Mesenchymal stem cell (in vitro differentiated cells and primary cell): ENCODE data around the gene CHI3L1.

ENCODE experiments used
- DNase-seq: peaks from one replicate; pipeline ENCODE4 v3.0.0-alpha.2; 2013
- H2AFZ ChIP-seq: one replicate; pipeline ENCODE4 v1.6.1; 2013; ENCODE audit warnings: low read depth, mild to moderate bottlenecking, control low read depth, inconsistent platforms, low read length, moderate library complexity
- H2AK5ac ChIP-seq: 2 replicates; pipeline ENCODE4 v1.6.1; 2013; ENCODE audit warnings: low read length, moderate library complexity, mild to moderate bottlenecking, inconsistent platforms; ENCODE audit not compliant: severe bottlenecking
- H2BK120ac ChIP-seq: one replicate; pipeline ENCODE4 v1.6.1; 2013; ENCODE audit warnings: low read depth, mild to moderate bottlenecking, inconsistent platforms, low read length, moderate library complexity
- H2BK12ac ChIP-seq, 2 experiments: one replicate each; pipeline ENCODE4 v1.6.1; 2013; ENCODE audit warnings: inconsistent platforms in 2 of 2, low read length in 2 of 2, mild to moderate bottlenecking in 2 of 2, moderate library complexity in 2 of 2, control low read depth in 1 of 2
- H2BK15ac ChIP-seq: one replicate; pipeline ENCODE4 v1.6.1; 2013; ENCODE audit warnings: mild to moderate bottlenecking, low read depth, inconsistent platforms; ENCODE audit not compliant: poor library complexity, severe bottlenecking
- H2BK5ac ChIP-seq: 2 replicates; pipeline ENCODE4 v1.6.1; 2013; ENCODE audit warnings: low read depth, mild to moderate bottlenecking, low read length, control low read depth, inconsistent platforms; ENCODE audit not compliant: poor library complexity, severe bottlenecking
- H3K14ac ChIP-seq, 2 experiments: one replicate each; pipeline ENCODE4 v1.6.1; 2013; ENCODE audit warnings: inconsistent platforms in 2 of 2, low read length in 2 of 2, control low read depth in 1 of 2, mild to moderate bottlenecking in 1 of 2, moderate library complexity in 1 of 2
- H3K18ac ChIP-seq, 2 experiments: one replicate each; pipeline ENCODE4 v1.6.1; 2013; ENCODE audit warnings: inconsistent platforms in 2 of 2, low read length in 2 of 2, control low read depth in 1 of 2, low read depth in 1 of 2, mild to moderate bottlenecking in 1 of 2
- H3K23ac ChIP-seq, 2 experiments: one replicate each; pipeline ENCODE4 v1.6.1; 2013; ENCODE audit warnings: inconsistent platforms in 2 of 2, low read length in 2 of 2, mild to moderate bottlenecking in 2 of 2, moderate library complexity in 2 of 2, control low read depth in 1 of 2
- H3K27ac ChIP-seq: 2 replicates; pipeline ENCODE4 v1.5.1; 2013; ENCODE audit warnings: mild to moderate bottlenecking, moderate library complexity, low read length, control low read depth, inconsistent platforms; ENCODE audit not compliant: poor library complexity, severe bottlenecking
- H3K27me3 ChIP-seq, 2 experiments: 2 replicates each; pipeline versions ENCODE4 v1.6.1 to v1.7.0; 2013; ENCODE audit warnings: low read length in 2 of 2, mild to moderate bottlenecking in 2 of 2, moderate library complexity in 2 of 2, control low read depth in 1 of 2, inconsistent platforms in 1 of 2; ENCODE audit not compliant: control insufficient read depth in 1 of 2, insufficient read depth in 1 of 2
- H3K36me3 ChIP-seq, 2 experiments: 2 replicates each; pipeline versions ENCODE4 v1.6.1 to v1.7.0; 2013; ENCODE audit warnings: low read length in 2 of 2, control low read depth in 1 of 2, inconsistent platforms in 1 of 2, low read depth in 1 of 2, mild to moderate bottlenecking in 1 of 2; ENCODE audit not compliant: insufficient read depth in 2 of 2, control insufficient read depth in 1 of 2
- H3K4ac ChIP-seq, 2 experiments: one replicate each; pipeline ENCODE4 v1.6.1; 2013; ENCODE audit warnings: inconsistent platforms in 2 of 2, low read length in 2 of 2, mild to moderate bottlenecking in 2 of 2, moderate library complexity in 2 of 2, control low read depth in 1 of 2, low read depth in 1 of 2
- H3K4me1 ChIP-seq: 2 replicates; pipeline ENCODE4 v1.6.1; 2013; ENCODE audit warnings: low read depth, low read length, control low read depth; ENCODE audit not compliant: control insufficient read depth, insufficient read depth
- H3K4me2 ChIP-seq: 2 replicates; pipeline ENCODE4 v1.6.1; 2013; ENCODE audit warnings: low read length, mild to moderate bottlenecking, inconsistent platforms; ENCODE audit not compliant: poor library complexity, severe bottlenecking
- H3K4me3 ChIP-seq, 2 experiments: 2 replicates each; pipeline versions ENCODE4 v1.5.1 to v1.7.0; 2013; ENCODE audit warnings: low read length in 2 of 2, mild to moderate bottlenecking in 2 of 2, control low read depth in 1 of 2, low read depth in 1 of 2; ENCODE audit not compliant: insufficient read depth in 1 of 2
- H3K79me1 ChIP-seq: replicated peaks from 2 replicates; pipeline ENCODE4 v1.6.1; 2013; ENCODE audit warnings: mild to moderate bottlenecking, control low read depth, low read length, inconsistent platforms; ENCODE audit not compliant: poor library complexity, severe bottlenecking
- H3K9ac ChIP-seq: 2 replicates; pipeline ENCODE4 v1.7.0; 2013; ENCODE audit warnings: mild to moderate bottlenecking, low read length, moderate library complexity
- H3K9me3 ChIP-seq: 2 replicates; pipeline ENCODE4 v1.7.0; 2013; ENCODE audit warnings: mild to moderate bottlenecking, low read length; ENCODE audit not compliant: control insufficient read depth
- H4K8ac ChIP-seq: one replicate; pipeline ENCODE4 v1.6.1; 2013; ENCODE audit warnings: inconsistent platforms, mild to moderate bottlenecking, low read length, moderate library complexity
- H4K91ac ChIP-seq: one replicate; pipeline ENCODE4 v1.6.1; 2013; ENCODE audit warnings: mild to moderate bottlenecking, low read length, inconsistent platforms
- WGBS: methylation state at CpG from one replicate; pipeline ENCODE4 v1.1.7; 2013; ENCODE audit warnings: mixed read lengths; 5-methylcytosine and 5-hydroxymethylcytosine counted together

CHI3L1 gene

DNA sequence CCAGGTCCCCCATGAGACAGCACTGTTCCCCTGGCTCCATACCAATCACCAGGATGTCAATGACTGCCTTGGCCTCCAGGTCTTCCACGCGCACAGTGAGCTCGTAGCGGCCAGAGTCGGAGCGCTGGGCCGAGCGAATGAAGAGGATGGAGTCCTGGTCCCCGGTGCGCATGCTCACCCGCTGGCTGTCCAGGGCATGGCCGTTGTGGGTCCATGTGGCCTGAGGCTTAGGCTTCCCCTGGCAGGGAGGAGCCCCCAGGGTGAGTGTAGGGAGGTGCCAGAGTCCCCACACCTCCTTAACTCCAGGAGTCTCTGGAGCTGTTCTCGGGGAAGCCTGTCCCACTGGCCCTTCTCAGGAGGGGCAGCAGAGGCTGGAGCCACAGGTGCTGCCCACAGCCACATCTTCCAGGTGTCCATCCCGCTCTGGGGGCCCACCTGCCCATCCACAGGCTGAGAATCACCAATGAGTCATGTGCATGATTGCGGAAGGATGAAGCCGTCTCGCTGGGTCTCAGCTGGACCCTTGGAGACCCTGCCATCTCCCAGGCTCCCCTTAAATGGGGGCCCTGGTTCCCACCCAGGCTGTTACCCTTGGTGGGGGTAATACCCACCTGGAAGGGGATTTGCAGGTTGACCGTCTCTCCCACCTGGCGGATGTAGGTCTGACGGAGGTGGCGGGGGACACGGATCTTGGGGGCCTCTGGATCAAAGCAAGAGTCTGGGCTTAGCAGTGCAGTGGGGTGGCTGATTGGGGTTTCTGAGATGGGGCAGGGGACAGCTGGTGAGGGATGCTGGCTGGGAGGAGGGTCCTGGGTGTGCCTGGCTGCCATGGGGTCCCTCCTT lies 14.9 kb downstream of the CHI3L1 start:
- peak overlapping the region; percentile 32 for H2AK5ac ChIP-seq
- H3K9ac ChIP-seq = no peak overlapping the region

GRCh38 chr1:203170625-203171330 lies 15.7 kb downstream of the CHI3L1 start:
- Histone ChIP-seq H4K91ac (peak overlapping the region; percentile 45), H3K4me1 (peaks cover 35% of the 10 kb centered on the region), H3K18ac (peak overlapping the region in 1 of 2 experiments; percentile 37), H2BK12ac (no peak overlapping the region), H3K79me1 (peaks cover 12% of the 10 kb centered on the region), H3K9ac (no peak overlapping the region), H3K4ac (no peak overlapping the region), H3K27ac (no peak overlapping the region), H3K14ac (no peak overlapping the region), H3K27me3 (no peaks in the 10 kb centered on the region), H2BK5ac (no peak overlapping the region), H3K4me3 (peak overlapping the region in 1 of 2 experiments; percentile 16), H2BK120ac (peak overlapping the region; percentile 12), H2BK15ac (no peak overlapping the region), H2AFZ (no peak overlapping the region), H3K23ac (no peak overlapping the region), H4K8ac (no peak overlapping the region), H3K36me3 (peaks cover 4 to 44% of the 10 kb centered on the region in 2 experiments), H3K9me3 (no peaks in the 10 kb centered on the region), H3K4me2 (no peak overlapping the region), H2AK5ac (peak overlapping the region; percentile 26)
- no peak for DNase-seq
- 86% methylated on average over 8 of the region's 8 CpGs for WGBS

More for the DNA sequence above, 14.9 kb downstream of the CHI3L1 start:
- no peak overlapping the region for H2AFZ ChIP-seq
- WGBS = 96% methylated on average over 20 of the region's 22 CpGs
- H3K9me3 ChIP-seq = no peaks in the 10 kb centered on the region
- H3K36me3 ChIP-seq = peaks cover 0 to 36% of the 10 kb centered on the region in 2 experiments
- peak overlapping the region; percentile 67 for H2BK5ac ChIP-seq
- H3K79me1 ChIP-seq = peaks cover 10% of the 10 kb centered on the region
- peak overlapping the region in 1 of 2 experiments; percentile 37 for H3K18ac ChIP-seq
- H3K4me3 ChIP-seq = no peak overlapping the region
- no peak overlapping the region for H3K27ac ChIP-seq
- no peak overlapping the region for H4K8ac ChIP-seq
- peaks cover 41% of the 10 kb centered on the region for H3K4me1 ChIP-seq
- H2BK120ac ChIP-seq = peak overlapping the region; percentile 12
- no peaks in the 10 kb centered on the region for H3K27me3 ChIP-seq
- H3K4ac ChIP-seq = no peak overlapping the region
- no peak overlapping the region for H3K4me2 ChIP-seq
- DNase-seq = no peak
- H3K23ac ChIP-seq = no peak overlapping the region
- no peak overlapping the region for H2BK12ac ChIP-seq
- H4K91ac ChIP-seq = peak overlapping the region; percentile 45
- H2BK15ac ChIP-seq = no peak overlapping the region
- H3K14ac ChIP-seq = no peak overlapping the region

DNA sequence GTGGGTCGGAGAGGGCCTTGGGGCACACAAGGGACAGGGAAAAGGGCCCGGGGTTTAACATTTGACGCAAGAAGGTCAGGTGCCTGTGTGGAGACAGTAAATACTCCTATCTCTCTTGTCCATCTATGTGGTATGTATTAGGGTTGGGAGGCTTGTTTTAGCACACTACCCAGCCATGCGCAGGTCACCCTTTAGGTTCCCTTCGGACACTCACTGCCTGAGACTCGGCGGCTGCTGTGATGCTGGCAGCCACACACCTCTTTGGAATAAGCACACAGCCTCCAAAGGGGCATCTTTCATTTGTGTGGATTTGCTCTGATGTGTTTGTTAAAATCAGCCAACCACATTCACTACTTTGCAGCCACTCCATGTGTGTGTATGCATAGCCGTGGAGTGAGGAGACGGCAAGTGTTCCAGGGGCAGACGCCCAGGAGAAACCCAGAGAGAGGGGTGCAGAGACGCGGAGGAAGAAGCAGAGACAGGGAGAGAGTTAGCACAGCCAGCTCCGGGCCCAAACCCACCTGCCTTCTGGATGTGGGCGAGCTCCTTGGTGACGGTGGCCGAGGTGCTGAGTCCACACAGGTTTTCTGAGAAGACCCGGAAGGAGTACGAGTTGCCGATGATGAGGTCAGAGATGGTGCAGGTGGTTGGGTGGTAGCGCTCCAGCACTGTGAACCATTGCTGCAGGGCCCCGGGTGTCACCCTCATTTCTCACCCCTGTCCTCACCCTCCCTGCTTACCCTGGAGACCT lies 16.6 kb downstream of the CHI3L1 start:
- 93% methylated on average over 14 of the region's 21 CpGs for WGBS
- DNase-seq = no peak
- H2BK15ac ChIP-seq = no peak overlapping the region
- no peak overlapping the region for H3K4me3 ChIP-seq
- peaks cover 27% of the 10 kb centered on the region for H3K4me1 ChIP-seq
- H3K23ac ChIP-seq = no peak overlapping the region
- no peak overlapping the region for H2BK5ac ChIP-seq
- H3K79me1 ChIP-seq = peaks cover 18% of the 10 kb centered on the region
- H3K9me3 ChIP-seq = no peaks in the 10 kb centered on the region
- H3K27me3 ChIP-seq = no peaks in the 10 kb centered on the region
- no peak overlapping the region for H2BK120ac ChIP-seq
- H4K91ac ChIP-seq = no peak overlapping the region
- no peak overlapping the region for H3K18ac ChIP-seq
- no peak overlapping the region for H3K4me2 ChIP-seq
- H3K36me3 ChIP-seq = peaks cover 9 to 52% of the 10 kb centered on the region in 2 experiments
- H2AFZ ChIP-seq = no peak overlapping the region
- H2AK5ac ChIP-seq = no peak overlapping the region
- H3K27ac ChIP-seq = no peak overlapping the region
- H4K8ac ChIP-seq = no peak overlapping the region
- no peak overlapping the region for H2BK12ac ChIP-seq
- no peak overlapping the region for H3K4ac ChIP-seq
- no peak overlapping the region for H3K14ac ChIP-seq
- no peak overlapping the region for H3K9ac ChIP-seq
